LNCAP (cell line): ENCODE measurements around the gene BICD1.

ENCODE experiments used
- CTCF ChIP-seq: fragments of 450-650 bp; IDR thresholded peaks from 2 replicates; pipeline ENCODE4 v1.5.1; 2017; ENCODE audit warnings: mild to moderate bottlenecking

Gene BICD1

DNA sequence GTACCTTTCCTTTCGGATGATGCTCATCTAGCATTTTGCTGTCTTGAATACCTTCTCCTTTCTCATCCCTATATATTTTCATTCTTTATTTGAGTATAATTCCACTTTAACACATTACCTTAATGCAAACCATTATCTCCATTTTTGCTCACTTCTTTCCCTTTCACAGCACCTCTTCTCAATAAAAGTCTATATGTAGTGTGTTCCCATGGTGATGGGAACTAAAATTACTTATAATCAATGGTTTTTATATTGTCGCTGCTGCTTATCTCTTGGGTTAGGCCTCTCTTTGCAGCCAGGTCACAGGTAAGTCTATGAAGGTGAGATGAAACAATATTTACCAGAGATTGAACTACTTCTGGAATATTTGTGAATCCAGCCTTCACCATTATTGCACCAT is 171.1 kb downstream of the BICD1 start:
- no peak for TF ChIP-seq CTCF

DNA sequence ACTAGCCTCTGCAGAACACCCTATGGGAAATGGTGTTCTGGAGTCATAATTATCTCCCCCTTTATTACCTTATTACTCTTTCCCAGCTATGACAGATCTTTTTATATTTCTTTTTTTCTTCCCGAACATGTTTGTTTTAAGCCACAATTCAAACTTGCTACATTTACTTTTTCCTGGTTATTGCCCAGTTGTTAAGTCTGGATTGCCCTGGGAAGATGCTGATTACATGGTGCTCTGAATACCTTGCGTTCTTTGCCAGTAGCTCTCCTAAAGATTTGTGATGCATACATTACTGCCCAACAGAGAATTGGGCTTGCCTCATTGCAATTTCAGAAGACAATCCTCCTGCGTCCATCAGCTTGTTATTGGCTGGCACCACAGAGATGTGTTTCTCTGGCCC is 174.5 kb downstream of the BICD1 start:
- TF ChIP-seq CTCF: no peak

GRCh38 chr12:32284561-32284960 is 177.9 kb downstream of the BICD1 start:
- TF ChIP-seq CTCF: no peak

GRCh38 chr12:32285021-32285420 is 178.4 kb downstream of the BICD1 start:
- TF ChIP-seq CTCF: no peak

- no peak for TF ChIP-seq CTCF
Measured at GRCh38 chr12:32285489-32285888, 178.8 kb downstream of the BICD1 start.

DNA sequence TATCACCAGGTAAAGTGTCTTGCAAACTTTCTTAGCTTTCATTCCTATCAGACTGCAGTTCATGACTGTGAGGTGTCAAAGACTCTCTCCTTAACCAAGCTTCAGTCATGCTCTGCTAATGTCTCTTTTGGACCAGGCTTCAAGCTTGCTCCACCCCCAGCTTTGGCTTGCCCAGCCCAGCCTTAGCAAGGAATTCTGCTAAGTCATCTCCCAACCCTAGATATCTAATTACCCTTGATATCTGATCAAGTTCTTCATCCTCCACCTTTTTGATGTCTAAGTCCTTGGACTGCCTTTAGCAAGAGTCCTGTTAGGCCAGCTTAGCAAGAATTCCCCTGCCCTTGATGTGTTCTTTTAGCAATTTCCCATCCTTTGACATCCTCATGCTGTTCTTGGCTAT is 183.8 kb downstream of the BICD1 start:
- no peak for TF ChIP-seq CTCF

- no peak for TF ChIP-seq CTCF
Measured at GRCh38 chr12:32292151-32292550, 185.5 kb downstream of the BICD1 start.

GRCh38 chr12:32293808-32294419 is 187.3 kb downstream of the BICD1 start:
- no peak for TF ChIP-seq CTCF
